GM19043 (cell line): ENCODE data around the gene LAPTM4A.
A peak's percentile ranks its signal among the peaks of the same experiment; 100 is the strongest.
"Not testable (repeated sequence)": the region's sequence is repeated elsewhere in the genome, so short reads cannot be mapped to it uniquely, and the experiment has no call there.

Experiments used
- ATAC-seq: cut with Tn5 transposase; IDR thresholded peaks from one replicate; pipeline ENCODE4 v1.9.1; 2021; ENCODE audit warnings: low read depth; ENCODE audit not compliant: unreplicated experiment

Gene LAPTM4A

GRCh38 chr2:20052861-20053281 lies 1.4 kb upstream of the LAPTM4A start:
- no peak for ATAC-seq

GRCh38 chr2:20052229-20052851 lies 912 bp upstream of the LAPTM4A start:
- no peak for ATAC-seq

GRCh38 chr2:20050646-20051531 lies 539 bp downstream of the LAPTM4A start:
- peak; percentile 35 for ATAC-seq

GRCh38 chr2:20050104-20050645 lies 1.3 kb downstream of the LAPTM4A start:
- peak; percentile 21 for ATAC-seq

GRCh38 chr2:20049637-20050036 lies 1.8 kb downstream of the LAPTM4A start:
- ATAC-seq: no peak

GRCh38 chr2:20048488-20049448 lies 2.7 kb downstream of the LAPTM4A start:
- ATAC-seq: no peak

- not testable (repeated sequence) for ATAC-seq
Observed at GRCh38 chr2:20045712-20046292, 5.6 kb downstream of the LAPTM4A start.

- no peak for ATAC-seq
Observed at GRCh38 chr2:20044778-20045177, 6.7 kb downstream of the LAPTM4A start.

GRCh38 chr2:20042531-20042930 lies 8.9 kb downstream of the LAPTM4A start:
- no peak for ATAC-seq

- no peak for ATAC-seq
Observed at GRCh38 chr2:20040489-20041172, 10.8 kb downstream of the LAPTM4A start.

- no peak for ATAC-seq
Observed at GRCh38 chr2:20037660-20038059, 13.8 kb downstream of the LAPTM4A start.

- ATAC-seq: peak; percentile 68
Observed at GRCh38 chr2:20035955-20036666, 15.3 kb downstream of the LAPTM4A start.

GRCh38 chr2:20034821-20035220 lies 16.6 kb downstream of the LAPTM4A start:
- no peak for ATAC-seq

GRCh38 chr2:20034218-20034617 lies 17.2 kb downstream of the LAPTM4A start:
- ATAC-seq: no peak

- ATAC-seq: no peak
Observed at GRCh38 chr2:20033322-20033721, 18.1 kb downstream of the LAPTM4A start.

- no peak for ATAC-seq
Observed at GRCh38 chr2:20030224-20030623, 21.2 kb downstream of the LAPTM4A start.

GRCh38 chr2:20027705-20028434 lies 23.6 kb downstream of the LAPTM4A start:
- ATAC-seq: no peak

GRCh38 chr2:20027260-20027677 lies 24.2 kb downstream of the LAPTM4A start:
- ATAC-seq: no peak
